Germinal center (tissue), 1 donor: ENCODE results near the gene CKMT2.

ENCODE experiments used
- DNase-seq: peaks from one replicate; pipeline ENCODE4 v3.0.0; 2012; ENCODE audit warnings: mixed read lengths, low spot score

Gene CKMT2

GRCh38 chr5:81308836-81309235 is 75.7 kb downstream of the CKMT2 start:
- DNase-seq: no peak

GRCh38 chr5:81310402-81311063 is 77.4 kb downstream of the CKMT2 start:
- no peak for DNase-seq

GRCh38 chr5:81313278-81313677 is 80.2 kb downstream of the CKMT2 start:
- no peak for DNase-seq

- DNase-seq: no peak
Observed at GRCh38 chr5:81313686-81314085, 80.6 kb downstream of the CKMT2 start.

GRCh38 chr5:81314581-81314980 is 81.5 kb downstream of the CKMT2 start:
- no peak for DNase-seq

GRCh38 chr5:81315336-81315735 is 82.2 kb downstream of the CKMT2 start:
- no peak for DNase-seq

GRCh38 chr5:81315830-81316229 is 82.7 kb downstream of the CKMT2 start:
- DNase-seq: no peak
